GM21423 (cell line): ENCODE results near the gene LARGE1.

Source experiments
- ATAC-seq: cut with Tn5 transposase; IDR thresholded peaks from one replicate; pipeline ENCODE4 v1.9.1; 2021; ENCODE audit warnings: mild to moderate bottlenecking, moderate library complexity; ENCODE audit not compliant: unreplicated experiment

Gene LARGE1

DNA sequence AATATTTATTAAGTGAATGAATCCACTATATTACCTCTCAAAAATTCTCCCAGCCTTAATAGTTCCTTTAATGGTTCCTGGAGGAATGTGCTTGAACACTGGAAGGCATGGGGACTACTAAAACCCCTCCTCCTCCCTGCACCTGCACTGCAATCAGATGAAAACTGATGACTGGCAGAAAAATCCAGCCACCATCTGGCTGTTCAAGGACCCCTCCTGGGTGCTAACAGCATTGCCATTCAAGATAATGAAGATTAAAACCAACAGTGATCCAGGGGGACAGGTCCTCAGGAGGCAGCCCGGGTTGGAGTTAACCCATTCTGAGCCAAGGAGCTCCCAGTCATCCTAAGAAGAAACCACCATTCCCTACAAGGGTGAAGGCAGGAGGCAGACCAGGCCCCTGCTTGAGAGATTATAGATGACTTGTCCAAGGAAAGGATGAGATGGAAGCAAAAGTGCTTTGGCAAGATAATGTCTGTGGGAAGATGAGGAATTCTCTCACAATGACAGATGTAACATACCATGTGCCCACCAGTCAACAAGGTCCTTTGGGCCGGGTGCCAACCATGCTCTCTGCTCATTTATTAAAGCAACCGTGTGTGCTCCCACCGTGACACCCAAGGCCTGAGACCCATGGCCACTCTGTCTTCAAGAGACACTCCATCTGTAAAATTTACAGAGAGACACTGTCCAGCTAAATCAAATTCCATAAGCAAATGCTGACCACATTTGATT is 90.6 kb downstream of the LARGE1 start:
- ATAC-seq, result no peak

- ATAC-seq, result no peak
Observed at GRCh38 chr22:33828302-33828701, 92.0 kb downstream of the LARGE1 start.

GRCh38 chr22:33825761-33826160 is 94.5 kb downstream of the LARGE1 start:
- no peak for ATAC-seq

DNA sequence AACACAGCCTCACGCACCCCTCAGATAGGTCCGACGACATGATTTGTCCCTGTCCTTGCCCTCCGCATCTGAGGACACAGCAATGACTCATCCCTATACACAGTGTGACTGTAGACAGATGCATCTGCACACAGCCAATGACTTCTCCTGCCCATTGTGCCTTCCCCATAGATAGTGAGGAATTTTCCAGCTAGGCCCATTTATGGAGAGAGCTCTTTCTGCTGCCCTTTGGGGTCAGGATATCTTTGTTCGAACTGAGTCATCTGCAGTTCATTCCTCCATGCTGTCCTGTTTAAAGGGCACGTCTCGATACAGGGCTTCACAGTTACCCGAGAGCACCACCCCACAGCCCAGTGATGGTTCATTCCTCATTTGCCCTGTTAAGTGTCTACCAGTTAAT is 96.7 kb downstream of the LARGE1 start:
- no peak for ATAC-seq

DNA sequence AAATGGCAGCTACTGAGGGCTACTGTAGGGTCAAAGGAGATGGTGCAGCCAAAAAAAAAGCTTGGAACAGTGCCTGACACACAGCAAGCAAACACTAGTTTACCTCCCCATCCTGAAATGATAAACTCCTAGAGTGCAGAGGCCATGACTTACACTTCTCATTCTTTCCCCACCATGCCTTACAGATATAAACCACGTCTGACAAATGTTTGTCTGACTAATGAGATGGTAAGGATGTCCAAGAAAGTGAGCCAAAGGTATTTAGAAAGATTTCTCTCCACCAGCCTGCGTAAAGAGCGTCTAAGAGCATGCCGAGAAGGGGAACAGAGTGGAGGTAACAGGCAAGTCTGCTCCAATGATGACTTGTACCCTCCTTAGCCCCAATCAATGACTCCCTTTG is 99.0 kb downstream of the LARGE1 start:
- no peak for ATAC-seq

DNA sequence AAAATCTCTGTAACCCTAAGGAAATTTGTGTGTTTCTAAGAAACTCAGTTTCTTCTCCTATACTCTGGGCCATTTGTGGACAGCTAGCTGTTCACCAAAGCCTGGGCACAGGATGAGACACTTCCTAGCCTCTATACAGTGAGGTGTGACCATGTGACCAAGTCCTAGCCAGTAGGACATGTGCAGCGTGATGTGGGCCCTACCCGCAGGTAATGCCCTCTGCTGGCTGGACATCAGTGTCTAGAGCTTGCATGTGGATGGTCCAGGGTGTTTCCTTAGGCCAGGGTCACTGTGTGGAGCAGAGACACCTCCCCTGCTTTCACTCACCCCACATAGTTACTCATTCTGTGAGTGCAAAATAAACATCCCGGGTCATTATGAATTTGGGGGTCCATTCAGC is 100.5 kb downstream of the LARGE1 start:
- no peak for ATAC-seq

DNA sequence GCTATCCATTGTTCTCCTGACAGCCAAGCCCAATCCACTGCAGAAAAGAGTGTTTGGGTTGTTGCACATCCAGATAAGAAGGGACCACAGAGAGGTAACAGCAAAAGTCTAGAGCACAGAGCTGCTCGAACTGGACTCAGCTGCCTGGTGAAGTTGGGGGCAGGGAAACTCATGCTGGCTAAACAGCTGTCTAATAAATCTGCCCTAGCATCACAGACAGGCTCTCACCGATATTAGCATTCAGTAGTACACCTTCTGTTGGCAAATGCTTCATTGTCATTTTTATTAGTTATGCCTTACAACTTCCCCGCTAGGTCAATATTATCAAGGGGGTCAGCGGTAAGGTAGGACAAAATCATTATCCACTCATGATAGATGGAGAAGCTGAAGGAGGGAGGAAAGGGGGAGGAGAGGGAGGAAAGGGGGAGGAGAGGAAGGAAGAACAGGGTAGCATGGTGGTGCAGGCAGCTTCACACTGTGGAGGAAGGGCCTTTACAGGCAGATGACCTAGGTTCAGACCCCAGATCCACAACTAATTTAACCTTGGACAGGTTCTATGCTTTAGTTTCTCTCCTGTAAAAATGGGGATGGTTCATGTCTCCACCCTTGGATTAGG is 102.7 kb downstream of the LARGE1 start:
- ATAC-seq, result no peak

DNA sequence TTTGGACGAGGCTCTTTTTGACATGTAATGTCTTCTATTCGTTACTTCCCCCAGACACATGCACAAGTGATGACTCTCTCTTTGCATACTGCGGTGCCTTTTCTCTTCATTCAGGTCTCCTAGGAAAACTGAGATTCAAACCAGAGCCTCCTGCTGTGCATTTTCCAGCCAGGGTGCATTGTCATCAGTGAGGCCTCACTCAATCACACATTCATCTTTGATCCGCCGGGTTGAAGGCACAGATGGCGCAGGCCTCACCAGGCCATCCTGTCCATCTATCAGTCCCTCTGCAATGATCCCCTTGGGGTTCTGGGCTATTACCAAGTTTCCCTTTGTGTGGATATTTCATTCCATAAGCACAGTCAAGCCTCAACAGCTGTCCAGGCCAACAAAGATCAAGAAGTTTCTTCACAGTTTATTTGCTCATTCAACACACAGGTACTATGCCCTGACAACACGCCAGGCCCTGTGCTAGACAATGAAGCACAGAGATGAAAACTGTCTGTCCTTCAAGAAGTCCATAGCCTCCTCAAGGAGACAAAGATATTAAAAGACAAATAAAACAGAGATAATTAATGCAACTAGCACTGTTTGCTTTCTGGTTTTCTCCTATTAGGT is 107.8 kb downstream of the LARGE1 start:
- ATAC-seq, result no peak

- ATAC-seq, result no peak
Observed at GRCh38 chr22:33811686-33812085, 108.6 kb downstream of the LARGE1 start.

DNA sequence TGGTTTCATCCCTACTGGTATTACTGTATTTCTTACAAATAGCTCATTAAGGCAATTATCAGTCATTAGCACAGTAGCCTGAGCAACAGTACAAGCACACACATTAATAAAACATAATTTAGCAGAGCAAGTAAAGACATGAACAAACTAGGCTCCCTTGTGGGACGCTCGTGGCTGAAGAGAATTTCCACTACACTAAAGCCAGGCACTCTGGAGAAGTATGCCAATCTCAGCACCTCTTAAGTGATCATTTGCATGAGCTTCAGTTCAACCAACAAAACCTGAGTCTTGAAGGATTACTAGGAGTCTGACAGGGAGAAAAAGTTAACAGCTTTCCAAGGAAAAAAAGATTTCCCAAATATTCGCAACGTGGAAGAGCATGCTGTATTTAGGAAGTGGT is 109.1 kb downstream of the LARGE1 start:
- ATAC-seq, result no peak

- ATAC-seq, result no peak
Observed at GRCh38 chr22:33807470-33807869, 112.8 kb downstream of the LARGE1 start.

DNA sequence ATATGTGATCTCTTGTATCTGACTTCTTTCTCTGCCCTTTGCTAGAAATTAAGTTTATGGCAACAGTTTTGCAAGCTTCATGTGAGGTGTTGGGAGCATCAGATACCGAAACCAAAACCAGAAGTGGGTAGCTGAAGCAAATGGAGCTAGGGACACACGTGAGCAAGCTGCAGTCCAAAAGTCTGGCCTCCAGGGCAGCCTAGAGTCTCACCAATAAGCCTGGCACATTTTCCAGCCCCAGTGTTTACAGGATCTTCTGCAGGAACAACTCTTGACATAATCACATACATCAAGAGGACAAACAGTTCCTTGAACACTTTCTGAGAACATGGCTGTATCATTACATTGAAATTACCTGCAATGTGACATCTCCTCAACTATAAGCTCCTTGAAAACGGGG is 114.1 kb downstream of the LARGE1 start:
- no peak for ATAC-seq

GRCh38 chr22:33803371-33804282 is 116.6 kb downstream of the LARGE1 start:
- ATAC-seq, result no peak

DNA sequence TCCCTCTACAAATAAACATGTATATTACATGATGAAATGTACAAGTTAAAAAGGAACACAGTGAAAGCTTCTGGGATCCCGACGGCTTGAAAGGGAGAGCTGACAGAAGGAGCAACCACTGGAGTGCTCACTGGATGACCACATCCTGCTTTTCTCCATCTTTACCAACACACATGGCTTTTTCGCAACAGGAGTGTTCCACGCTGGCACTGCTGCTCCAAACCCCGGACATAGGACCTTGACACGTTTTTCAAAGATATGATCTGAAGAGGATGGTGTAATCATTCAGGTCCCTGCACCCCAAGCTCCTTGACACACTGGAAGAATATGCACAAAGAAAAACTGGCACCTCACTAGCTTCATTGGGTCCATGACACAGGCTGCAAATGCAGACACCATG is 121.9 kb downstream of the LARGE1 start:
- ATAC-seq, result no peak

DNA sequence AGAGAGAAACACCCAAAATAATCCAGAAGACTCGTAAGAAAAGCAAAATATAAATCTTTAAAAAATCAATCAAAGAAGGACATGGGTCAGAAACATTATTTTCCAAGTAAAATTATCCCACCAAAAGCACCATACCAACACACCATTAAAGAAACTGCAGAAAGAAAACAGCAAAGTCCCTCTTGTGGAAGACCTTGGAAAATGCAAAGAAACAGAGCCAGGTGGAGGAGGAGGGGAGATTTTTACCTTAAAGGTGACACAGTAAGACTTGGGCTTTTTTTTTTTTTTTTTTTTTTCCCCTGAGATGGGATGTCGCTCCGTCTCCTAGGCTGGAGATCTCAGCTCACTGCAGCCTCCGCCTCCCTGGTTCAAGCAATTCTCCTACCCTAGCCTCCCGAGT is 123.8 kb downstream of the LARGE1 start:
- ATAC-seq, result no peak

- no peak for ATAC-seq
Observed at GRCh38 chr22:33793475-33793874, 126.8 kb downstream of the LARGE1 start.

DNA sequence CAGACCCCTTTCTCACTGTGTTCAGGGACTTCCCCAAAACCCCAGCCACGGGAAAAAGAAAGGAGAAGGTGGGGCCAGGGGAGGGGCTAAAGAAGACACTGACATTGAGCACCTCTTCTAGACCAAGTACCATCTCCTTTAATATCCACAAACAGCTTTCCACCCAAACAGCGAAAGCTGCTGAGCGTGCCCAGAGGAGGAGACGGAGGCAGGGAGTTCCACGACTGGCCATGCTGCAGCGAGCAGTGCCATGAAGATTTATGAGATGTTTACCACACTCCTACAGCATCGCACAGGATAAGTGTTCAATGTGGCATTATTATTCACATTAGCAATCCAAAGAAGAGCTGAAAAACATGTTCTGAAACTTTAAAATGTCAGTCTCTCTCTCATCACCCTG is 127.4 kb downstream of the LARGE1 start:
- ATAC-seq, result no peak

GRCh38 chr22:33789690-33790253 is 130.5 kb downstream of the LARGE1 start:
- no peak for ATAC-seq

DNA sequence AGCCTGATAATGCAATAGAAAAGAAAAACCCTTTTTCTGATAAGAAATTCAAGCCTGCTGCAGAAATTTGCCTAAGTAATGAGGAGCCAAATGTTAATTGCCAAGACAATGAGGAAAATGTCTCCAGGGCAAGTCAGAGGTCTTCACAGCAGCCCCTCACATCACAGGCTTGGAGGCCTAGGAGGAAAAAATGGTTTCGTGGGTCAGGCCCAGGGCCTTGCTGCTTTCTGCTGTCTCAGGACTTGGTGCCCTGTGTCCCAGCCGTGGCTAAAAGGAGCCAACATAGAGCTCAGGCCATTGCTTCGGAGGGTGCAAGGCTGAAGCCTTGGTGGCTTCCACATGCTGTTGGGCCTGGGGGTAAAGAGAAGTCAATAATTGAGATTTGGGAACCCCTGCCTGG is 131.3 kb downstream of the LARGE1 start:
- ATAC-seq, result no peak

DNA sequence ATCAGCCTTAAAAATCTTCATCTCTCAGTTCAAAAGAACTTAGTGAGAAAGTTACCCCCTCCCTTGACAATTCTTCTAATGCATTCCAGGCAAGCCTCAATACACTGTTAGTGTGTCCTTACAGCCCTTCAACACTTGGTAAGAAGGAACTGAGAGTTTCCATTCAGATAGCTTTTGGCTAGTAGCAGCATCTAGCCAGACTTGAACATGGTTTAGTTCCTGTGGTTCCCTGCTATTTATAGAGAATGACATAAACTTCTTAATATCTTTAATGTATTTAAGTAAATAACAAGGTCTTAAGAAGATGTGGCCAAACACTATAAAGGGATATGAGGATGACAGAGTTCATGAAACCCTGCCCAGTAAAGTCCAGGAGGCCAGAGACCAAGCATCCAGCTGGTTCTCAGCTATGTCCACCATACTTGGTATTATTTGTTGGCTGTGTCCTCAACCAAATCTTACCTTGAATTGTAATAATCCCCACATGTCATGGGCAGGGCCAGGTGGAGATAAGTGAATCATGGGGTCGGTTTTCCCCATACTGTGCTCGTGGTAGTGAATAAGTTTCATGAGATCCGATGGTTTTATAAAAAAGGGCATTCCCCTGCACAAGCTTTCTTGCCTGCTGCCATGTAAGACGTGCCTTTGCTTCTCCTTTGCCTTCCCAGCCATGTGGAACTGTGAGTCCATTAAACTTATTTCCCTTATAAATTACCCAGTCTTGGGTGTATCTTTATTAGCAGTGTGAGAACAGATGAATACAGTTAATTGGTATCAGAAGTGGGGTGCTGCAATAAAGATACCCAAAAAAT is 132.4 kb downstream of the LARGE1 start:
- ATAC-seq, result no peak
